ENCODE measurements around the gene ANXA2R. TPM values are rescaled to one million over a fixed set of nuclear protein-coding genes. Genes with fewer than 3 reads are reported as not detected.

ANXA2R gene
- total RNA-seq, 1 experiment from 2014 or later, result 0.72 TPM

- peak overlapping the region; percentile 92 for H3K27ac Mint-ChIP-seq
- DNase-seq (ENCODE audit: low spot score) (peak; percentile 90), ATAC-seq (peak; percentile 74)
- H3K27me3 Mint-ChIP-seq (ENCODE audit: low read depth), result peaks cover 90% of the 10 kb centered on the region
- H3K4me1 Mint-ChIP-seq, result peaks cover 34% of the 10 kb centered on the region
- H3K9me3 Mint-ChIP-seq, result peaks cover 3% of the 10 kb centered on the region; the same call in 1 of the 2 replicates
- H3K36me3 Mint-ChIP-seq, result no peaks in the 10 kb centered on the region
- ChIA-PET POLR2A (interaction anchor here (1.1 to 1.4 kb wide), 3 partner anchors 9 to 113 kb away, joined by 3 read pairs; partner anchors contain the start of gene ZNF131), CTCF (interaction anchor here (0.9 to 2.0 kb wide), 12 partner anchors 8 to 476 kb away, joined by 3 to 11 read pairs (median 5); partner anchors contain the start of gene TMEM267)
- peak overlapping the region; percentile 78 for H3K4me3 Mint-ChIP-seq
- TF ChIP-seq GTF2I (CRISPR knock-in tag; conservative IDR thresholded peaks at IDR 0.05), result peak; percentile 90
- TF ChIP-seq, protein P1, sequence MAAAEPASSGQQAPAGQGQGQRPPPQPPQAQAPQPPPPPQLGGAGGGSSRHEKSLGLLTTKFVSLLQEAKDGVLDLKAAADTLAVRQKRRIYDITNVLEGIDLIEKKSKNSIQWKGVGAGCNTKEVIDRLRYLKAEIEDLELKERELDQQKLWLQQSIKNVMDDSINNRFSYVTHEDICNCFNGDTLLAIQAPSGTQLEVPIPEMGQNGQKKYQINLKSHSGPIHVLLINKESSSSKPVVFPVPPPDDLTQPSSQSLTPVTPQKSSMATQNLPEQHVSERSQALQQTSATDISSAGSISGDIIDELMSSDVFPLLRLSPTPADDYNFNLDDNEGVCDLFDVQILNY (CRISPR knock-in tag; IDR thresholded peaks at IDR 0.05), result no peak
- 0 out of 2 replicates have a peak, but pooled peaks have one; percentile 77 for TF ChIP-seq ZNF232 (CRISPR knock-in tag; IDR thresholded peaks at IDR 0.05)
- TF ChIP-seq JUN (CRISPR knock-in tag; IDR thresholded peaks at IDR 0.05), result no peak
- TF ChIP-seq SOX15 (CRISPR knock-in tag; IDR thresholded peaks at IDR 0.05), result no peak
- TF ChIP-seq FOXJ3 (CRISPR knock-in tag; IDR thresholded peaks at IDR 0.05; ENCODE audit: borderline replicate concordance), result no peak
- TF ChIP-seq ETV6 (CRISPR knock-in tag; IDR thresholded peaks at IDR 0.05), result 0 out of 2 replicates have a peak, but pooled peaks have one; percentile 49
- no peak for TF ChIP-seq TCF7 (CRISPR knock-in tag; IDR thresholded peaks at IDR 0.05; ENCODE audit: low read depth)
- TF ChIP-seq SMAD3 (CRISPR knock-in tag; IDR thresholded peaks at IDR 0.05; ENCODE audit: borderline replicate concordance), result 0 out of 2 replicates have a peak, but pooled peaks have one; percentile 59
- 0 out of 2 replicates have a peak, but pooled peaks have one; percentile 18 for TF ChIP-seq GABPB1 (CRISPR knock-in tag; IDR thresholded peaks at IDR 0.05)
- TF ChIP-seq FOXP4 (CRISPR knock-in tag; IDR thresholded peaks at IDR 0.05), result peak; percentile 59; the same call in 1 of the 2 replicates
- TF ChIP-seq, protein P2, sequence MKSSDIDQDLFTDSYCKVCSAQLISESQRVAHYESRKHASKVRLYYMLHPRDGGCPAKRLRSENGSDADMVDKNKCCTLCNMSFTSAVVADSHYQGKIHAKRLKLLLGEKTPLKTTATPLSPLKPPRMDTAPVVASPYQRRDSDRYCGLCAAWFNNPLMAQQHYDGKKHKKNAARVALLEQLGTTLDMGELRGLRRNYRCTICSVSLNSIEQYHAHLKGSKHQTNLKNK (CRISPR knock-in tag; IDR thresholded peaks at IDR 0.05), result no peak
- TF ChIP-seq NFYB (CRISPR knock-in tag; conservative IDR thresholded peaks at IDR 0.05; ENCODE audit: low read depth), result no peak
- TF ChIP-seq, protein P3, sequence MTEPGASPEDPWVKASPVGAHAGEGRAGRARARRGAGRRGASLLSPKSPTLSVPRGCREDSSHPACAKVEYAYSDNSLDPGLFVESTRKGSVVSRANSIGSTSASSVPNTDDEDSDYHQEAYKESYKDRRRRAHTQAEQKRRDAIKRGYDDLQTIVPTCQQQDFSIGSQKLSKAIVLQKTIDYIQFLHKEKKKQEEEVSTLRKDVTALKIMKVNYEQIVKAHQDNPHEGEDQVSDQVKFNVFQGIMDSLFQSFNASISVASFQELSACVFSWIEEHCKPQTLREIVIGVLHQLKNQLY (CRISPR knock-in tag; IDR thresholded peaks at IDR 0.05), result no peak
- TF ChIP-seq NR2C2 (CRISPR knock-in tag; IDR thresholded peaks at IDR 0.05), result no peak
- TF ChIP-seq CTCF (IDR thresholded peaks at IDR 0.05), result no peak
- TF ChIP-seq EMX1 (CRISPR knock-in tag; IDR thresholded peaks at IDR 0.05), result no peak
- TF ChIP-seq FOXK1 (CRISPR knock-in tag; IDR thresholded peaks at IDR 0.05), result peak; percentile 64; the same call in 1 of the 2 replicates
- peak; percentile 33; the same call in 1 of the 2 replicates for TF ChIP-seq ZNF423 (CRISPR knock-in tag; IDR thresholded peaks at IDR 0.05)
- TF ChIP-seq, protein P4, sequence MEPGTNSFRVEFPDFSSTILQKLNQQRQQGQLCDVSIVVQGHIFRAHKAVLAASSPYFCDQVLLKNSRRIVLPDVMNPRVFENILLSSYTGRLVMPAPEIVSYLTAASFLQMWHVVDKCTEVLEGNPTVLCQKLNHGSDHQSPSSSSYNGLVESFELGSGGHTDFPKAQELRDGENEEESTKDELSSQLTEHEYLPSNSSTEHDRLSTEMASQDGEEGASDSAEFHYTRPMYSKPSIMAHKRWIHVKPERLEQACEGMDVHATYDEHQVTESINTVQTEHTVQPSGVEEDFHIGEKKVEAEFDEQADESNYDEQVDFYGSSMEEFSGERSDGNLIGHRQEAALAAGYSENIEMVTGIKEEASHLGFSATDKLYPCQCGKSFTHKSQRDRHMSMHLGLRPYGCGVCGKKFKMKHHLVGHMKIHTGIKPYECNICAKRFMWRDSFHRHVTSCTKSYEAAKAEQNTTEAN (CRISPR knock-in tag; IDR thresholded peaks at IDR 0.05), result no peak
- peak; percentile 53; the same call in 1 of the 2 replicates for TF ChIP-seq TEAD1 (CRISPR knock-in tag; IDR thresholded peaks at IDR 0.05)
- TF ChIP-seq, protein P5, sequence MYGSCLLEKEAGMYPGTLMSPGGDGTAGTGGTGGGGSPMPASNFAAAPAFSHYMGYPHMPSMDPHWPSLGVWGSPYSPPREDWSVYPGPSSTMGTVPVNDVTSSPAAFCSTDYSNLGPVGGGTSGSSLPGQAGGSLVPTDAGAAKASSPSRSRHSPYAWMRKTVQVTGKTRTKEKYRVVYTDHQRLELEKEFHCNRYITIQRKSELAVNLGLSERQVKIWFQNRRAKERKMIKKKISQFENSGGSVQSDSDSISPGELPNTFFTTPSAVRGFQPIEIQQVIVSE (CRISPR knock-in tag; IDR thresholded peaks at IDR 0.05; ENCODE audit: borderline replicate concordance), result no peak
- TF ChIP-seq ESRRA (CRISPR knock-in tag; IDR thresholded peaks at IDR 0.05; ENCODE audit: borderline replicate concordance), result no peak
- TF ChIP-seq, protein P6, sequence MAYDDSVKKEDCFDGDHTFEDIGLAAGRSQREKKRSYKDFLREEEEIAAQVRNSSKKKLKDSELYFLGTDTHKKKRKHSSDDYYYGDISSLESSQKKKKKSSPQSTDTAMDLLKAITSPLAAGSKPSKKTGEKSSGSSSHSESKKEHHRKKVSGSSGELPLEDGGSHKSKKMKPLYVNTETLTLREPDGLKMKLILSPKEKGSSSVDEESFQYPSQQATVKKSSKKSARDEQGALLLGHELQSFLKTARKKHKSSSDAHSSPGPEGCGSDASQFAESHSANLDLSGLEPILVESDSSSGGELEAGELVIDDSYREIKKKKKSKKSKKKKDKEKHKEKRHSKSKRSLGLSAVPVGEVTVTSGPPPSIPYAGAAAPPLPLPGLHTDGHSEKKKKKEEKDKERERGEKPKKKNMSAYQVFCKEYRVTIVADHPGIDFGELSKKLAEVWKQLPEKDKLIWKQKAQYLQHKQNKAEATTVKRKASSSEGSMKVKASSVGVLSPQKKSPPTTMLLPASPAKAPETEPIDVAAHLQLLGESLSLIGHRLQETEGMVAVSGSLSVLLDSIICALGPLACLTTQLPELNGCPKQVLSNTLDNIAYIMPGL (CRISPR knock-in tag; IDR thresholded peaks at IDR 0.05), result no peak
- no peak for TF ChIP-seq NR1H2 (CRISPR knock-in tag; IDR thresholded peaks at IDR 0.05)
- no peak for TF ChIP-seq ATF1 (CRISPR knock-in tag; IDR thresholded peaks at IDR 0.05)
- no peak for TF ChIP-seq SMAD4 (CRISPR knock-in tag; IDR thresholded peaks at IDR 0.05)
These were observed 31.6 kb downstream of the ANXA2R start for GRCh38 chr5:43008363-43009153.
